Mucosa of rectum (tissue), 2 donors: Measurements from ENCODE around the gene DNM3.

Source experiments
- H3K27ac ChIP-seq, 2 donors: one replicate each; pipeline ENCODE4 v1.7.0; 2013; ENCODE audit warnings: inconsistent platforms in 2 of 2, low read depth in 2 of 2, low read length in 2 of 2
- H3K27me3 ChIP-seq, 2 donors: one replicate each; pipeline ENCODE4 v1.7.0; 2013; ENCODE audit warnings: low read length in 2 of 2; ENCODE audit not compliant: control insufficient read depth in 2 of 2, insufficient read depth in 2 of 2
- H3K36me3 ChIP-seq, 2 donors: one replicate each; pipeline ENCODE4 v1.7.0; 2013; ENCODE audit warnings: low read length in 2 of 2; ENCODE audit not compliant: control insufficient read depth in 2 of 2, insufficient read depth in 2 of 2
- H3K4me1 ChIP-seq, 2 donors: one replicate each; pipeline ENCODE4 v1.7.0; 2013; ENCODE audit warnings: low read length in 2 of 2, mild to moderate bottlenecking in 1 of 2; ENCODE audit not compliant: control insufficient read depth in 2 of 2, insufficient read depth in 2 of 2
- H3K4me3 ChIP-seq, 2 donors: one replicate each; pipeline ENCODE4 v1.7.0; 2013; ENCODE audit warnings: low read length in 2 of 2
- H3K9ac ChIP-seq, 2 donors: one replicate each; pipeline ENCODE4 v1.7.0; 2013; ENCODE audit warnings: low read length in 2 of 2, low read depth in 1 of 2, mild to moderate bottlenecking in 1 of 2
- H3K9me3 ChIP-seq, 2 donors: one replicate each; pipeline ENCODE4 v1.7.0; 2013; ENCODE audit warnings: low read length in 2 of 2; ENCODE audit not compliant: control insufficient read depth in 2 of 2
- donor health status: healthy.
- donor health status: Normal muscosa, but diverticular disease.

Gene DNM3

DNA sequence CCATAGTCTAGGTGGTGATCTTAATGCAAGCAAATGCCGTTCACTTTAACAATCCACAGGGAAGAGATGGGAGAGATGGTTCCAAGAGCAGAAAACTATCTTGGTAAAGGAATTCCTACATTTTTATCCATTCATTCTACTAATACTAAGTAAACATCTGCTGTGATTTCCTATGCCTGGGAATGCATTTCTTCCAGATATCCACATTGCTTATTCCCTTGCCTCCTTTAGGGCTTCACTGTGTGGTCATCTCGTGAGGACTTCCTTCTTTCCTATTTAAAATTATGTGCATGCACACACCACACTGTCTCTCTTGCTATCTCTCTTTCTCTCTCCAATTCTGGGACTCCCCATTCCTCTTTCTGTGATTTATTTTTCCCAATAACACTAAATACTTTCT is 380.1 kb downstream of the DNM3 start:
- H3K27ac ChIP-seq, result no peak overlapping the region
- no peaks in the 10 kb centered on the region for H3K9me3 ChIP-seq
- no peaks in the 10 kb centered on the region for H3K4me1 ChIP-seq
- H3K36me3 ChIP-seq, result no peaks in the 10 kb centered on the region
- no peak overlapping the region for H3K9ac ChIP-seq
- no peaks in the 10 kb centered on the region for H3K27me3 ChIP-seq
- no peak overlapping the region for H3K4me3 ChIP-seq

DNA sequence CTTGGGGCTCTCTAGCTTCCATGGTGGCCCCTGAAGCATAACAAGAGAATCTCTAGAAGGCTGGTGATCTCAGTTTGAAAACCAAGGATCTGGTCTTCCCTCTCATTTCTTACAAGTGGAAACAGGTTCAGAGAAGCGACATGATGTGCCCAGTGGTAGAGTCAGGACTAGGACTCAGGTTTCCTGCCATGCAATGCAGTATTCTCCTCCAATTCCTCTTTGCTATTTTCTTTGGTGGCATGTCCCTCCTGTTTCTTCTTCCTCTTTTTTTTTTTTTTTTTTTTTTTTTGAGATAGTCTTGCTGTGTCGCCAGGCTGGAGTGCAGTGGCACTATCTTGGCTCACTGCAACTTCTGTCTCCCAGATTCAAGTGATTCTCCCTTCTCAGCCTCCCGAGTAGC is 383.6 kb downstream of the DNM3 start:
- no peak overlapping the region for H3K9ac ChIP-seq
- H3K27ac ChIP-seq, result no peak overlapping the region
- no peaks in the 10 kb centered on the region for H3K4me1 ChIP-seq
- no peaks in the 10 kb centered on the region for H3K27me3 ChIP-seq
- no peak overlapping the region for H3K4me3 ChIP-seq
- no peaks in the 10 kb centered on the region for H3K36me3 ChIP-seq
- H3K9me3 ChIP-seq, result no peaks in the 10 kb centered on the region

DNA sequence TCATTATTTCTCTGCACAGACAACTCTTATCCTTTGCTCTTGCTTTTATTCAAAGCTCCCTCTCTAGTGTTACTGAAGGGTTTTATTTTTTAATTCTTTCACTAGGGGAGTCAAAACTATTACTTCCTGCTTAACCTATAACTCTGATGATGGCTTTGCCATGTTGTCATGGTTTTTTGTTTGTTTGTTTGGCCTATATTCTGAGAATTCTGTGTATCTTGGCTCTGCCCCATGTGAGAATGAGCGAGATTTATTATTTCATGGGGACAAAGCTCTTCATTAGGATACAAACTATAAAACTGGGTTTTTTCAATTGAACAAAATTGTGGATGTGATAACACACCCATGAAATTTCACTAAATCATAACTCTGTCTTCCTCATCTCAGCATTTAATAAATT is 388.6 kb downstream of the DNM3 start:
- no peak overlapping the region for H3K4me3 ChIP-seq
- no peaks in the 10 kb centered on the region for H3K9me3 ChIP-seq
- no peak overlapping the region for H3K9ac ChIP-seq
- H3K36me3 ChIP-seq, result no peaks in the 10 kb centered on the region
- H3K27ac ChIP-seq, result no peak overlapping the region
- H3K4me1 ChIP-seq, result no peaks in the 10 kb centered on the region
- no peaks in the 10 kb centered on the region for H3K27me3 ChIP-seq

DNA sequence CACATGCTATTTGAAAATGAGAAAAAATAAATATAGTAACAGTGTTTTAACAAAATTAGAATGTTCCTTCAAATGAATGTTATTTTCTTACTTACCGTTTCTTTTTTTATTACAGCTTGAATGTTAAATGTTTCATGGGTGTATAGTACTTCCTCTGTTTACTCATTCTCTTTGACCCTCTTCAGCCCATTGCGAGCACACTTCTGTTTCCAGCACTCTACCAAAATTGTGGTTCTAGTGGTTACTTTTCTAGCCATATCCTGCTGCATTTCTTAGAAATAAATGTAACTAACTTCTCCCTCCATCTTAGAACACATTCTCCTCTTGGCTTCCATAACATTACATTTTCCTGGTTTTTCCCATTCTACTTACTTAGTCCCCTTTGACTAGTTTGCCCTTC is 389.2 kb downstream of the DNM3 start:
- Histone ChIP-seq H3K9me3 (no peaks in the 10 kb centered on the region), H3K36me3 (no peaks in the 10 kb centered on the region), H3K4me3 (no peak overlapping the region), H3K9ac (no peak overlapping the region), H3K27me3 (no peaks in the 10 kb centered on the region), H3K27ac (no peak overlapping the region), H3K4me1 (no peaks in the 10 kb centered on the region)

DNA sequence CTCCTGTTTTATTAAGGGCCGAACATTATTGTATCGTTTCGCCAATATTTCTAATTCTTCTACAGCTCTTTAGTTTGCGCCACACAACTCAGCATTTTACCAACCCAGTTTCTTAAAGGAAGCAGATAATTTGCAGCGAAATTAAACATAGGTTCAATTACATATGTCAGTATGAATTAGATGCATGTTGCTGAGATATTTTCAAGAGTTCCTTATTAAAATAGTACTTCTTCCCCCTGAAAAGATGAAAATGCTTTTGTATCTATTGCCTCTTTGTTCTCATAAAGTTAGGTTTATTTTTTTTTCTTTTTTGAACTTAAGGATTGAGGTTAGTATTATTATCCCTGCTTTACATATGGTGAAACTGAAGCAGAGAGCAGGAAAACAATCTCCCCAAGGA is 395.7 kb downstream of the DNM3 start:
- Histone ChIP-seq H3K4me3 (no peak overlapping the region), H3K27me3 (no peaks in the 10 kb centered on the region), H3K9ac (no peak overlapping the region), H3K36me3 (no peaks in the 10 kb centered on the region), H3K4me1 (no peaks in the 10 kb centered on the region), H3K27ac (no peak overlapping the region), H3K9me3 (no peaks in the 10 kb centered on the region)

DNA sequence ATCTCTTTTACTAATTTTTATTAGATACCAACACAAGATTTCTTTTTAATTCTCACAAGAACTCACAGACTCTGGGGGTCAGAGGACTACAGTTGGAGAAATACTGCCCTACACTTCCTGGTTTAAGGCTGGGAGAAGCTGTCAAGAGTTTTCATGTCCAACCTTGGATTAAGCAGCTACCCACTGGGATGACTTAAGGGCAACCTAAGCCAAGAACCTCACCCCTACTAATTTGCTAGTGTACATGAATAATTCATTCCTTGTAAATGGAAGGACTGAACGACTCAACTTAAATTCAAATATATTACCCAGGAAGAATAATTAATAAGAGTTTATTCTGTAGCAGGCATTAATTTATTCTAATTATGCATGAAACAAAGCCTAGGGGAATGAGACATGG is 396.9 kb downstream of the DNM3 start:
- Histone ChIP-seq H3K9me3 (no peaks in the 10 kb centered on the region), H3K9ac (no peak overlapping the region), H3K36me3 (no peaks in the 10 kb centered on the region), H3K27me3 (no peaks in the 10 kb centered on the region), H3K4me3 (no peak overlapping the region), H3K27ac (no peak overlapping the region), H3K4me1 (no peaks in the 10 kb centered on the region)

DNA sequence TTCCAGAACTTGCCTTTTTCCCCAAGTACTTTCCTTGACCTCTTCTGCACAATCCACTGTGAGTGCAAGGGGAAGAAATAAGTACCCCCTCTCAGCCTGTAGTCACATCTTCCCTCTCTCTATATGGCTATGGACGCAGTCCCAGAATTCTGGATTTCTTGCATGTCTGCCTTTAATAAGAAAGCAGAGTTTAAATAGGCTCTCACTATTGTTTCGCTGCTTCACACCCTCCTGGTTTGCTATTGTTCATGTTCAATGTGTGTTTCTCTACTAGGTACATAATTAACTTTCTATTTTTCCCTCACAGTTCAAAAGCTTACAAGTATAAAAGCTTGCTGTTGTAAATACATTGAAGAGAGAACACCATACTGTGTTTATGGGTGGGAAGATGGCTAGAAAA is 397.7 kb downstream of the DNM3 start:
- Histone ChIP-seq H3K4me3 (no peak overlapping the region), H3K9me3 (no peaks in the 10 kb centered on the region), H3K9ac (no peak overlapping the region), H3K27me3 (no peaks in the 10 kb centered on the region), H3K27ac (no peak overlapping the region), H3K4me1 (no peaks in the 10 kb centered on the region), H3K36me3 (no peaks in the 10 kb centered on the region)

DNA sequence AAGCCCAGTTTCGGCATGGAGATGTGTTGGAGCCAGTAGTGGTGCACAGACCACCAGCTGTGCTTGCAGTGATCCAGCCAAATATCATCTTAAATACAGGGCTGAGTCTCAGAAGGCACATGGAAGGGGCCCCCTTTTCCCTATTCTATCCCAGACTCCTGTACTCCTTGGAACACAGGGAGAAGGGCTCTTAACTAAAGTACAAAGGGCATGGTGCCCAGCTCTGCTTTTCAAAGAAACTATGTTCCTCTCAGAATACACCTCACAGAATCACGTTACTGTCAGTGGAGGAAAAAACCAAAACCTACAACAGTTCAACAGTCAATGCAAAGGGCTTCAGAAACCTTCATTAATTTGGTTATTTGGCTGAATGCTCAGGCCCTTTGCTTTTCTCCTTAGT is 398.6 kb downstream of the DNM3 start:
- no peak overlapping the region for H3K27ac ChIP-seq
- H3K9ac ChIP-seq, result no peak overlapping the region
- no peaks in the 10 kb centered on the region for H3K4me1 ChIP-seq
- no peaks in the 10 kb centered on the region for H3K9me3 ChIP-seq
- no peak overlapping the region for H3K4me3 ChIP-seq
- no peaks in the 10 kb centered on the region for H3K27me3 ChIP-seq
- no peaks in the 10 kb centered on the region for H3K36me3 ChIP-seq

DNA sequence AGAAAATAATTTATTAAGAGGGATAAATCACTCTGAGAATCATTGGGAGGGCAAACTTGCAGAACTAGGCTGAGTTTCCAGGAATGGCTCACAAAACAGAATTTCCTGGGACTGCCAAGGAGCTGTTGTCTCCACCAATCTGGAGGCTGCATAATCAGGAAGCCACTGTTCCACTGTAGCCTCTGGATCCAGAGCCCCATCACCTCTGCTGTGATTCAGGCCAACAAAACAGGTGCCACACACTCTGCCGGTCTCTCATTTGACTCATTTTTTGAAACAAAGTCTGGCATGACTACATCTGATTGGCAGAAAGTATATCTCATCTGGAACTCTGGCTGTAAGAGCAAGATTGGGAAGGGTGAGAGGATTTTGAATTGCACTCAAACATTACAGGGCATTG is 400.2 kb downstream of the DNM3 start:
- no peak overlapping the region for H3K4me3 ChIP-seq
- H3K4me1 ChIP-seq, result no peaks in the 10 kb centered on the region
- no peaks in the 10 kb centered on the region for H3K36me3 ChIP-seq
- no peak overlapping the region for H3K27ac ChIP-seq
- H3K9ac ChIP-seq, result no peak overlapping the region
- no peaks in the 10 kb centered on the region for H3K9me3 ChIP-seq
- no peaks in the 10 kb centered on the region for H3K27me3 ChIP-seq

DNA sequence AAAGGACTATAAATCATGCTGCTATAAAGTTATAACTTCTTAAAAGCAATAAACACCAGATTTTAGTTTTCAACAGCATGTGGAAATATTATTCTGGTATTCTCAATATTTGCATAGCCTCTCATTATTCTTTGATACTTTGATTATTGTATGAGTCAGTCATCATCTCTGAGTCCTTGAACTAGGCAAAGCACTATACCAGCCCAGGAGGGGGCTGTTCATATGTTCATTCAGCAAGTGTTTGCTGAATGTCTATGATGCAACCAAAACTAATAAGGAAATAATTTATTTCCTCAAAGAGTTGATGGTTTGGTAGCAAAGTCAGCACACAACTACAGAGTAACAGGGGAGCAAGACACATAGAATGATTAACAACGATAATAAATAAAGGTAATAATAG is 403.6 kb downstream of the DNM3 start:
- H3K9ac ChIP-seq, result no peak overlapping the region
- H3K36me3 ChIP-seq, result no peaks in the 10 kb centered on the region
- H3K9me3 ChIP-seq, result no peaks in the 10 kb centered on the region
- H3K4me3 ChIP-seq, result no peak overlapping the region
- H3K27me3 ChIP-seq, result no peaks in the 10 kb centered on the region
- H3K27ac ChIP-seq, result no peak overlapping the region
- H3K4me1 ChIP-seq, result no peaks in the 10 kb centered on the region

DNA sequence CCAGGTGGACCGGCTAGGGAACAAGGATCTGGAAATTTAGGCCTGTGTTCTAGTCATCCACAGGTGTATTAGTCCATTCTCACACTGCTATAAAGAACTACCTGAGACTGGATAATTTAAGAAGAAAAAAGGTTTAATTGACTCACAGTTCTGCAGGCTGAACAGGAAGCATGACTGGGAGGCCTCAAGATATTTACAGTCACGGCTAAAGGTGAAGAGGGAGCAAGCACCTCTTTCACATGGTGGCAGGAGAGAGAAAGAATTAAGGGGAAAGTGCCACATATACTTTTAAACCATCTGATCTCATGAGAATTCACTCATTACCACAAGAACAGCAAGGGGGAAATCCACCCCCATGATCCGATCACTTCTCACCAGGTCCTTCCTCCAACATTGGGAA is 404.5 kb downstream of the DNM3 start:
- Histone ChIP-seq H3K27me3 (no peaks in the 10 kb centered on the region), H3K9ac (no peak overlapping the region), H3K9me3 (no peaks in the 10 kb centered on the region), H3K27ac (no peak overlapping the region), H3K4me3 (no peak overlapping the region), H3K4me1 (no peaks in the 10 kb centered on the region), H3K36me3 (no peaks in the 10 kb centered on the region)
